HepG2 (cell line): ENCODE data around the gene DHX34. TPM values are rescaled to one million over a fixed set of nuclear protein-coding genes. Genes with fewer than 3 reads are reported as not detected.

Experiments used
- FUBP1 ChIP-seq: sonication (generic); formaldehyde crosslinking; IDR thresholded peaks from 2 replicates; pipeline ENCODE4 v1.5.1; 2020; ENCODE audit warnings: missing genetic modification reagents, mild to moderate bottlenecking, borderline replicate concordance
- HMGXB3 ChIP-seq: sonication (generic); formaldehyde crosslinking; IDR thresholded peaks from 2 replicates; pipeline ENCODE4 v1.4.0; 2020; ENCODE audit warnings: missing genetic modification reagents, borderline replicate concordance
- IRF2 ChIP-seq: IDR thresholded peaks from 2 replicates; pipeline ENCODE4 v1.6.1; 2018; ENCODE audit warnings: missing genetic modification reagents, missing compliant biosample characterization
- KDM1A ChIP-seq: IDR thresholded peaks from 2 replicates; pipeline ENCODE4 v1.6.1; 2016; ENCODE audit warnings: missing compliant biosample characterization
- NFE2L1 ChIP-seq: sonication (generic); formaldehyde crosslinking; IDR thresholded peaks from 2 replicates; pipeline ENCODE4 v1.4.0; 2020; ENCODE audit warnings: missing genetic modification reagents, mild to moderate bottlenecking, borderline replicate concordance
- PAX8 ChIP-seq: sonication (generic); formaldehyde crosslinking; IDR thresholded peaks from 2 replicates; pipeline ENCODE4 v1.8.0; 2022; ENCODE audit warnings: mild to moderate bottlenecking, missing genetic modification reagents, borderline replicate concordance
- RAD51 ChIP-seq: fragments of 450-650 bp; IDR thresholded peaks from 2 replicates; pipeline ENCODE4 v1.6.1; 2016; ENCODE audit warnings: borderline replicate concordance
- SMC3 ChIP-seq: IDR thresholded peaks from 2 replicates; pipeline ENCODE4 v1.6.1; 2011; ENCODE audit warnings: low read length, improper control_type of control experiment
- THYN1 ChIP-seq: sonication (generic); formaldehyde crosslinking; IDR thresholded peaks from 2 replicates; pipeline ENCODE4 v1.8.1; 2023; ENCODE audit warnings: low read depth, mild to moderate bottlenecking, moderate library complexity, missing genetic modification reagents, borderline replicate concordance
- ZBTB37 ChIP-seq: sonication (generic); formaldehyde crosslinking; IDR thresholded peaks from 2 replicates; pipeline ENCODE4 v1.4.0; 2020; ENCODE audit warnings: mild to moderate bottlenecking, missing genetic modification reagents
- ZNF280D ChIP-seq: sonication (generic); formaldehyde crosslinking; IDR thresholded peaks from 2 replicates; pipeline ENCODE4 v1.5.1; 2020; ENCODE audit warnings: mild to moderate bottlenecking, missing genetic modification reagents
- polyA plus RNA-seq, 8 experiments: library from polyadenylated mRNA; depleted of rRNA in 3 of 8; stranded (reverse) in 7 of 8; unstranded in 1 of 8; fragments of >200 nt; fragmentation: Illumina TruSeq in 4 of 8; extraction: Trizol in 4 of 8; gene quantifications; 2 replicates each; pipeline versions ENCODE4 v1.2.1 to v1.2.3, GENCODE V29; 2011 to 2016; ENCODE audit warnings: low read depth in 4 of 8, missing spikeins in 1 of 8, mixed read lengths in 1 of 8; ENCODE audit not compliant: insufficient read depth in 1 of 8
- total RNA-seq, 5 experiments: library from RNA; depleted of rRNA; stranded (reverse); fragments of >200 nt; fragmentation: Illumina TruSeq; extraction: Trizol; gene quantifications; 2 replicates each; pipeline ENCODE4 v1.2.3, GENCODE V29; 2016; ENCODE audit warnings: low read depth in 1 of 5
- TF ChIP-seq, protein P1 (sequence below): sonication (generic); formaldehyde crosslinking; IDR thresholded peaks from 2 replicates; pipeline ENCODE4 v1.5.0; 2020; ENCODE audit warnings: mild to moderate bottlenecking, missing genetic modification reagents
- TF ChIP-seq, protein P2 (sequence below): sonication (generic); formaldehyde crosslinking; IDR thresholded peaks from 2 replicates; pipeline ENCODE4 v1.5.0; 2020; ENCODE audit warnings: mild to moderate bottlenecking, missing genetic modification reagents

Gene DHX34
- total and polyA plus RNA-seq, 2 of the 13 experiments (the other 11 are each of a cell fraction or from before 2014, with no cell fraction given), result 9.2 to 12.0 TPM

DNA sequence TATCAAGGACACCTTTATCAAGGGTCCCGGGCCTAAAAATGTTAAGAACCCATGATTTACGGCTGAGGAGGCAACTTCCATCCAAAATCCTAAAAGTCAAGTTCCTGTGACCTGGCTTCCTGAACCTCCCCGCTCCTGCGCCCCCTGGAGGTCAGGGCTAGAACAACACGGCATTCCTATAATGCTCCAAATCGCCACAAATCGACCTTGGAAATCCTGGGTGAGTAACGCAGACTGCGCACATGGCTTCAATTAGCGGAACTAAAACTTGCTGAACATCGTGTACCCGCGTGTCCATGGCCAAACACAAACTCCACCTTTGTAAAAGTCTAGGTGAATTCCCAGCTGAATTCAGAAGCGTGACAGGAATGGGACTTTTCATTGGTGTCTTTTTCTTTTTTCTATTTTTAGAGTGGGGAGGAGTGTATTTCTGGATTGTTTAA, 43.8 kb upstream of the DHX34 start (continued):
- TF ChIP-seq, protein P1, sequence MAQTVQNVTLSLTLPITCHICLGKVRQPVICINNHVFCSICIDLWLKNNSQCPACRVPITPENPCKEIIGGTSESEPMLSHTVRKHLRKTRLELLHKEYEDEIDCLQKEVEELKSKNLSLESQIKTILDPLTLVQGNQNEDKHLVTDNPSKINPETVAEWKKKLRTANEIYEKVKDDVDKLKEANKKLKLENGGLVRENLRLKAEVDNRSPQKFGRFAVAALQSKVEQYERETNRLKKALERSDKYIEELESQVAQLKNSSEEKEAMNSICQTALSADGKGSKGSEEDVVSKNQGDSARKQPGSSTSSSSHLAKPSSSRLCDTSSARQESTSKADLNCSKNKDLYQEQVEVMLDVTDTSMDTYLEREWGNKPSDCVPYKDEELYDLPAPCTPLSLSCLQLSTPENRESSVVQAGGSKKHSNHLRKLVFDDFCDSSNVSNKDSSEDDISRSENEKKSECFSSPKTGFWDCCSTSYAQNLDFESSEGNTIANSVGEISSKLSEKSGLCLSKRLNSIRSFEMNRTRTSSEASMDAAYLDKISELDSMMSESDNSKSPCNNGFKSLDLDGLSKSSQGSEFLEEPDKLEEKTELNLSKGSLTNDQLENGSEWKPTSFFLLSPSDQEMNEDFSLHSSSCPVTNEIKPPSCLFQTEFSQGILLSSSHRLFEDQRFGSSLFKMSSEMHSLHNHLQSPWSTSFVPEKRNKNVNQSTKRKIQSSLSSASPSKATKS, result no peak
- TF ChIP-seq FUBP1 (no peak), RAD51 (no peak), ZNF280D (CRISPR knock-in tag) (peak; percentile 77; the same call in 1 of the 2 replicates), KDM1A (CRISPR knock-in tag) (no peak), SMC3 (peak; percentile 74), ZBTB37 (CRISPR knock-in tag) (no peak), IRF2 (CRISPR knock-in tag) (0 out of 2 replicates have a peak, but pooled peaks have one; percentile 22), HMGXB3 (no peak), PAX8 (CRISPR knock-in tag) (no peak), NFE2L1 (CRISPR knock-in tag) (no peak), THYN1 (CRISPR knock-in tag) (no peak)
- TF ChIP-seq, protein P2, sequence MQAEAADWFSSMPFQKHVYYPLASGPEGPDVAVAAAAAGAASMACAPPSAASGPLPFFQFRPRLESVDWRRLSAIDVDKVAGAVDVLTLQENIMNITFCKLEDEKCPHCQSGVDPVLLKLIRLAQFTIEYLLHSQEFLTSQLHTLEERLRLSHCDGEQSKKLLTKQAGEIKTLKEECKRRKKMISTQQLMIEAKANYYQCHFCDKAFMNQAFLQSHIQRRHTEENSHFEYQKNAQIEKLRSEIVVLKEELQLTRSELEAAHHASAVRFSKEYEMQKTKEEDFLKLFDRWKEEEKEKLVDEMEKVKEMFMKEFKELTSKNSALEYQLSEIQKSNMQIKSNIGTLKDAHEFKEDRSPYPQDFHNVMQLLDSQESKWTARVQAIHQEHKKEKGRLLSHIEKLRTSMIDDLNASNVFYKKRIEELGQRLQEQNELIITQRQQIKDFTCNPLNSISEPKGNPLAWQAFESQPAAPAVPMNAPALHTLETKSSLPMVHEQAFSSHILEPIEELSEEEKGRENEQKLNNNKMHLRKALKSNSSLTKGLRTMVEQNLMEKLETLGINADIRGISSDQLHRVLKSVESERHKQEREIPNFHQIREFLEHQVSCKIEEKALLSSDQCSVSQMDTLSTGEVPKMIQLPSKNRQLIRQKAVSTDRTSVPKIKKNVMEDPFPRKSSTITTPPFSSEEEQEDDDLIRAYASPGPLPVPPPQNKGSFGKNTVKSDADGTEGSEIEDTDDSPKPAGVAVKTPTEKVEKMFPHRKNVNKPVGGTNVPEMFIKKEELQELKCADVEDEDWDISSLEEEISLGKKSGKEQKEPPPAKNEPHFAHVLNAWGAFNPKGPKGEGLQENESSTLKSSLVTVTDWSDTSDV, result no peak
